Renal pelvis (tissue), 4 donors: ENCODE results near the gene HMGN2. TPM values are rescaled to one million over a fixed set of nuclear protein-coding genes. Genes with fewer than 3 reads are reported as not detected.

Experiments used
- DNase-seq: peaks from one replicate; pipeline ENCODE4 v3.0.0-alpha.2; 2013
- polyA plus RNA-seq, 3 donors: library from polyadenylated mRNA; unstranded; fragments of 120-200 nt; gene quantifications; one replicate each; pipeline ENCODE4 v1.2.1, GENCODE V29; 2013; ENCODE audit not compliant: insufficient read length in 3 of 3

The HMGN2 gene
- polyA plus RNA-seq, 3 donors: 1,074 to 1,211 (median 1,107) TPM

- DNase-seq: no peak
Measured at GRCh38 chr1:26520339-26520738, 48.1 kb downstream of the HMGN2 start.

DNA sequence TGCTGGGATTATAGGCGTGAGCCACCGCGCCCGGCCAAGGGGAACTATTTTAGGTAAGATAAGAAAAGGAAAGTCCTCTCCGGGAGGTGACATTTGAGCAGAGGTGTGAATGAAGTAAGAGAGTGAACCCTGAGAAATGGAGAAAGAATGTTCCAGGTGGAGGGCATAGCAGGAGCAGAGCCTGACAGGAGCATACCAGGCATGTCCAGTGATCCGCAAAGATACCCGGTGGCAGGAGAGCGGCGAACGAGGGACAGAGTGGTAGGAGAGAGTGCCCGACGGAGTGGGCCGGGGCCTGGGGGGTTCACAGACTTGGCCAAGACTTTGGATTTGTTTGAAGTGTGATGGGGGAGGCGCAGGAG, 49.4 kb downstream of the HMGN2 start:
- no peak for DNase-seq

GRCh38 chr1:26522073-26522472, 49.8 kb downstream of the HMGN2 start:
- no peak for DNase-seq

GRCh38 chr1:26524181-26524580, 51.9 kb downstream of the HMGN2 start:
- no peak for DNase-seq

Other genes starting within 250 kb of the HMGN2 start
- 10 to 100 TPM; 16.2 to 22.5 (median 20.9) TPM for gene CEP85, start 238.2 kb upstream of the HMGN2 start, polyA plus RNA-seq
- gene SH3BGRL3, start 192.4 kb upstream of the HMGN2 start, polyA plus RNA-seq: 100 to 1,000 TPM in 1 of 3 donors, 10 to 100 TPM in 2; 85.2 to 120 (median 92.9) TPM
- 10 to 100 TPM; 44.3 to 52.2 (median 51.7) TPM for gene UBXN11, start 165.8 kb upstream of the HMGN2 start, polyA plus RNA-seq
- 1 to 10 TPM; 3.3 to 6.7 (median 4.7) TPM for gene CD52, start 154.5 kb upstream of the HMGN2 start, polyA plus RNA-seq
- 1 to 10 TPM in 1 of 3 donors, under 1 TPM in 2; 0.61 to 1.6 (median 0.83) TPM for gene CRYBG2, start 118.3 kb upstream of the HMGN2 start, polyA plus RNA-seq
- under 1 TPM in 1 of 3 donors, not detected in 2; 0.14 TPM for gene ZNF683, start 99.7 kb upstream of the HMGN2 start, polyA plus RNA-seq
- under 1 TPM; 0.04 to 0.12 (median 0.09) TPM for gene LIN28A, start 61.6 kb upstream of the HMGN2 start, polyA plus RNA-seq
- 10 to 100 TPM; 34.5 to 45.6 (median 42.7) TPM for gene DHDDS, start 40.1 kb upstream of the HMGN2 start, polyA plus RNA-seq
- 10 to 100 TPM; 21.2 to 24.5 (median 22.2) TPM for gene RPS6KA1, start 57.3 kb downstream of the HMGN2 start, polyA plus RNA-seq
- 100 to 1,000 TPM; 101 to 117 (median 106) TPM for gene ARID1A, start 223.6 kb downstream of the HMGN2 start, polyA plus RNA-seq